MG63 (cell line): Measurements from ENCODE around the gene ACKR2. TPM values are rescaled to one million over a fixed set of nuclear protein-coding genes. Genes with fewer than 3 reads are reported as not detected.
A peak's percentile ranks its signal among the peaks of the same experiment; 100 is the strongest.
"Not testable (repeated sequence)": the region's sequence is repeated elsewhere in the genome, so short reads cannot be mapped to it uniquely, and the experiment has no call there.

Source experiments
- DNase-seq: peaks from one replicate; pipeline ENCODE4 v3.0.0-alpha.2; 2020
- H3K27me3 ChIP-seq: fragments of 250-450 bp; sonication (Bioruptor Pico); 2 replicates; pipeline ENCODE4 v1.5.1; 2020; ENCODE audit warnings: mild to moderate bottlenecking, moderate library complexity
- H3K36me3 ChIP-seq: fragments of 250-450 bp; sonication (Bioruptor Pico); 2 replicates; pipeline ENCODE4 v1.5.1; 2020; ENCODE audit warnings: mild to moderate bottlenecking, moderate library complexity
- H3K4me3 ChIP-seq: fragments of 250-450 bp; sonication (Bioruptor Pico); 2 replicates; pipeline ENCODE4 v1.5.1; 2020; ENCODE audit warnings: mild to moderate bottlenecking, moderate library complexity
- H3K9me3 ChIP-seq: fragments of 250-450 bp; sonication (Bioruptor Pico); 2 replicates; pipeline ENCODE4 v1.5.1; 2020; ENCODE audit warnings: mild to moderate bottlenecking, moderate library complexity
- total RNA-seq: library from RNA; depleted of rRNA; stranded (reverse); fragments of >200 nt; shearing (Covaris generic); gene quantifications from 2 replicates; pipeline ENCODE4 v1.2.3, GENCODE V29; 2014; ENCODE audit warnings: low replicate concordance

The ACKR2 gene
- total RNA-seq, 1 experiment from 2014 or later, result not detected

- H3K9me3 ChIP-seq, result no peaks in the 10 kb centered on the region
- DNase-seq, result no peak
- H3K36me3 ChIP-seq, result peaks cover 7% of the 10 kb centered on the region
- no peaks in the 10 kb centered on the region for H3K27me3 ChIP-seq
- no peak overlapping the region for H3K4me3 ChIP-seq
These were observed 13.5 kb upstream of the ACKR2 start for GRCh38 chr3:42795621-42796181.

DNA sequence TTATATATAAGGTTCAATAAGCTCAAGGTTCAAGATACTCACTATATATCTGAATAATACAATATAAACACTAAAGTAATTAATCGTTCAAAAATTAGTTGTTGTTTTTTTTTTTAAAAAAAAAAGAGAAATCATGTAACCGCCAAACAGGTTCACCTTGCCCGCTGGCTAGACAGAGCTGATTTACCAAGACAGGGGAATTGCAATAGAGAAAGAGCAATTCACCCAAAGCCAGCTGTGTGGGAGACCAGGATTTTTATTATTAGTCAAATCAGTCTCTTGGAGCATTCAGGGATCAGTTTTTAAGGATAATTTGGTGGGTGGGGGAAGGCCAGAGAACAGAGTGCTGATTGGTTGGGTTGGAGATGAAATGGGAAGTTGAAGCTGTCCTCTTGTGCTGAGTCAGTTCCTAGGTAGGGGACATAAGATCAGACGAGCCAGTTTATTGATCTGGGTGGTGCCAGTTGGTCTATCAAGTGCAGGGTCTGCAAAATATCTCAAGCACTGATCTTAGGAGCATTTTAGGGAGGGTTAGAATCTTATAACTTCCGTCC is 12.8 kb upstream of the ACKR2 start:
- H3K9me3 ChIP-seq, result no peaks in the 10 kb centered on the region
- H3K36me3 ChIP-seq, result peaks cover 7% of the 10 kb centered on the region
- DNase-seq, result no peak
- H3K27me3 ChIP-seq, result no peaks in the 10 kb centered on the region
- no peak overlapping the region for H3K4me3 ChIP-seq

DNA sequence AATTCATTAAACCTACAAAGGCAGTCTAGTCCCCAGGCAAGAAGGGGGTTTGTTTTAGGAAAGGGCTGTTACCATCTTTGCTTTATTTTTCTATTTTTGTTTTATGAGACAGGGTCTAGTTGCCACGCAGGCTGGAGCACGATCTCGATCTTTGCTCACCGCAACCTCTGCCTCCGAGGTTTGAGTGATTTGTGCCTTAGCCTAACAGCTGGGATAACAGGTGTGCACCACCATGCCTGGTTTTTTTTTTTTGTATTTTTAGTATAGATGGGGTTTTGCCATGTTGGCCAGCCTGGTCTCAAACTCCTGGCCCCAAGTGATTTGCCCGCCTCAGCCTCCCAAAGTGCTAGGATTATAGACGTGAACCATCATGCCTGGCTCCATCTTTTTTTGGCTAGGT is 9.9 kb upstream of the ACKR2 start:
- no peak for DNase-seq
- Histone ChIP-seq H3K4me3 (no peak overlapping the region), H3K36me3 (peaks cover 3% of the 10 kb centered on the region), H3K27me3 (no peaks in the 10 kb centered on the region), H3K9me3 (no peaks in the 10 kb centered on the region)

DNA sequence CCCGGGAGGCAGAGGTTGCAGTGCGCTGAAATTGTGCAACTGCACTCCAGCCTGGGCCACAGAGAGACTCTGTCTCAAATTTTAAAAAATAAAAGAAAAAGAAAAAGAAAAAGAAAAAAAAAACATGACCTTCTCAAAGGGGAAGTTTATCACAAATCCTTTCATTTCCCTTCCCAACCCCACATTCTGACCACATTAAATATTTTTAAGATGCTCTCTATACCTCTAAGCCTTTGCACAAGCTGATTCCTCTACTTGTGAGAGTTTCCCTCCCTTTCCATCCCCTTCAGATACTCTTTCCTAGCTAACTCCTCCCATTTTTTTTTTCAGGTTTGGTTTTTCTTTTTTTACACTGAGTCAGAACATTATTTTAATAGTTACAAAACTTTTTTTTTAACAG is 9.0 kb upstream of the ACKR2 start:
- no peak for DNase-seq
- peaks cover 3% of the 10 kb centered on the region for H3K36me3 ChIP-seq

DNA sequence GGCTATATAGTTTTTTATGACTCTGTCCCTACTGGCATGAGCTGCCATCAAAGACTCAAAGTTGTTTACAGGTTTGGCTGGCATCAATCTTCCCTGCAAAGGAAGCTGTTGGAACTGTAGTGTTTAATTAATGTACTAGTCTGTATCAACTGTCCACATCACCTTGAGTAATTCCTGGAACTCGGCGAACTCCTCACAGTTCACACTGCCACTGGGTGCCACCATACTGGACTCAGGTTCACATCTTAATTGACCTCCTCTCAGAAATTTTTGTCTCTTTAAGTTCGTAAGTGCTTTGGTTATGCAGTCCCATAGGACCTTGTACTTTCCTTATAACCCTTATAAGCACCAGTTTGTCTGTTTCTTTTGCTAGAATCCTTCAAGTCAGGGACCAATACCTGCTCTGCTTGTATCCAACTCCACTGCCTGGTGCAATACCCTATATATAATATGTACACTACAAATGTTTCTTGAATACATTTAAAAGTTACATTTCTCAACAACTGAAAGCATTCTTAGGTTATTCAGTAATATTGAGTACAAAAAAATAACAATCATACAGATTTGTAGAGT is 8.1 kb upstream of the ACKR2 start:
- no peak for DNase-seq
- Histone ChIP-seq H3K36me3 (peaks cover 3% of the 10 kb centered on the region), H3K4me3 (no peak overlapping the region), H3K27me3 (no peaks in the 10 kb centered on the region), H3K9me3 (no peaks in the 10 kb centered on the region)

More for the DNA sequence above, 9.0 kb upstream of the ACKR2 start:
- H3K4me3 ChIP-seq, result no peak overlapping the region
- H3K9me3 ChIP-seq, result no peaks in the 10 kb centered on the region
- H3K27me3 ChIP-seq, result no peaks in the 10 kb centered on the region

GRCh38 chr3:42801784-42802183 is 7.5 kb upstream of the ACKR2 start:
- no peak for DNase-seq
- Histone ChIP-seq H3K36me3 (peaks cover 3% of the 10 kb centered on the region), H3K9me3 (no peaks in the 10 kb centered on the region), H3K4me3 (no peak overlapping the region), H3K27me3 (no peaks in the 10 kb centered on the region)

DNA sequence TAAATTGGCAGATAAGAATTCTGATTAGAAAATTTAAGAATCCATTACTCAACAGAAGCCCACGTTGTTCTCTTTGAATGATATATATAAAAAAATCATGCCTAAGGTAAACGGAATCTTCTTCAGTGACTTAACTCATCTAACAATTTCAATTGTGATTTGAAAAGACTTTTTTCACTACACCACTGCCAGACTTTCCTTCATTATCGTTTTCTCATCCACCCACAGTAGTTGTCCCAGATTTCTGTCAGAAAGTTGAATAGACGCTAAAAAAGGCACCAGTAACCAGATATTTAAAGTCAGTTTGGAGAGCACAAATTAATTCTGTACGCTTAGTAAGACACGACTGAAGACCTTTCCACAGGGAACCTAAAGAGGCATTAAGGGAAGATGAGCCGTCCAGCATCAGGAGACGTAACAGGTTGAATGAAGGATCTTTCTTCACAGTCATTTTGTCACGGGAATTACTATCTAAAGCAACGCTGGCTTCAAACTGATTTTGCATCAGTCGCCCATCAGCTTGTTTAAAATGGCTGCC is 6.3 kb upstream of the ACKR2 start:
- peaks cover 3% of the 10 kb centered on the region for H3K36me3 ChIP-seq
- no peaks in the 10 kb centered on the region for H3K9me3 ChIP-seq
- no peak for DNase-seq
- H3K27me3 ChIP-seq, result no peaks in the 10 kb centered on the region
- H3K4me3 ChIP-seq, result peak overlapping the region; percentile 75

- no peaks in the 10 kb centered on the region for H3K27me3 ChIP-seq
- H3K9me3 ChIP-seq, result no peaks in the 10 kb centered on the region
- H3K36me3 ChIP-seq, result peaks cover 3% of the 10 kb centered on the region
- H3K4me3 ChIP-seq, result peak overlapping the region; percentile 75
- DNase-seq, result peak; percentile 16
These were observed 5.7 kb upstream of the ACKR2 start for GRCh38 chr3:42803414-42804105.

GRCh38 chr3:42804106-42804830 is 5.0 kb upstream of the ACKR2 start, which contains the start of gene HIGD1A:
Gene HIGD1A (minus strand): TSS chr3:42804490. CDS start chr3:42794253, 10,237 bp downstream.
- H3K9me3 ChIP-seq, result no peaks in the 10 kb centered on the region
- H3K4me3 ChIP-seq, result peak within 1 kb of the TSS; percentile 75
- peak; percentile 92 for DNase-seq
- no peaks in the 10 kb centered on the region for H3K27me3 ChIP-seq
- peaks cover 3% of the 10 kb centered on the region for H3K36me3 ChIP-seq

GRCh38 chr3:42804831-42805132 is 4.5 kb upstream of the ACKR2 start:
- peak overlapping the region; percentile 75 for H3K4me3 ChIP-seq
- no peaks in the 10 kb centered on the region for H3K27me3 ChIP-seq
- DNase-seq, result no peak
- H3K9me3 ChIP-seq, result no peaks in the 10 kb centered on the region
- peaks cover under 1% of the 10 kb centered on the region for H3K36me3 ChIP-seq

DNA sequence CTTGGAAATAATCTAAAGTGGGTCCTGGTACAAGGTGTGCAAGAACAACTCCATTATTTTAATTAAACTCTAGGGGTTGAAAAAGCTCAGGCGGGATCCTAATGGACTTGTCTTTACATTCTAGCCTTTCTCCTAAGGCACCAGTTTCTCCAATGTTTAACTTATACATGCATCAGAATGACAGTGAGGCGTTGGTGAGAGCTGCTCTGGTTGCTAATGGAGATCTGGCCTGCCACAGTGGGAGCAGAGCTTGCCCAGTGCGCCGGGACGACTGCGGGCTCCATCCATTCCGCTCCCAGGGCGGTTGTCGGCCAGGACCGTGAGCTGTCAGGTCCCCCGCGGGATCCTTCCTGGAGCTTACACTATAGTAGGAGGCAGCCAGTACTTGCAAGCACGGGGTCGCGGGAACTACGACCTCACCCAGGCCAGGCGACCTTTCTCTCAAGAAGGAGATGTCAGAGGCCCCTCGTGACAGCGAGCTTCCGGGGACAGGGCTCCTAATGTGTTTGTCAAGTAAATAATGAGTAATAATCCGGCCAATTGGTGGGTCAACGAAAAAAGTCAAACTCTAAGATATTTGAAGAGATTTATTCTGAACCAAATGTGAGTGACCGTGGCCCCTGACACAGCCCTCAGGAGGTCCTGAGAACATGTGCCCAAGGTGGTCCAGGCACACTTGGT is 4.0 kb upstream of the ACKR2 start:
- no peaks in the 10 kb centered on the region; the same call in 1 of the 2 replicates for H3K36me3 ChIP-seq
- no peaks in the 10 kb centered on the region for H3K27me3 ChIP-seq
- DNase-seq, result no peak
- H3K4me3 ChIP-seq, result peak overlapping the region; percentile 75
- no peaks in the 10 kb centered on the region for H3K9me3 ChIP-seq

- no peaks in the 10 kb centered on the region for H3K9me3 ChIP-seq
- H3K36me3 ChIP-seq, result no peaks in the 10 kb centered on the region
- no peak for DNase-seq
- no peak overlapping the region for H3K4me3 ChIP-seq
- H3K27me3 ChIP-seq, result no peaks in the 10 kb centered on the region
These were observed 1.3 kb upstream of the ACKR2 start for GRCh38 chr3:42807929-42808328.

- DNase-seq, H3K36me3 ChIP-seq, H3K4me3 ChIP-seq, H3K27me3 ChIP-seq, H3K9me3 ChIP-seq: not testable (repeated sequence)
These were observed 1.5 kb downstream of the ACKR2 start for GRCh38 chr3:42810706-42811105.

DNA sequence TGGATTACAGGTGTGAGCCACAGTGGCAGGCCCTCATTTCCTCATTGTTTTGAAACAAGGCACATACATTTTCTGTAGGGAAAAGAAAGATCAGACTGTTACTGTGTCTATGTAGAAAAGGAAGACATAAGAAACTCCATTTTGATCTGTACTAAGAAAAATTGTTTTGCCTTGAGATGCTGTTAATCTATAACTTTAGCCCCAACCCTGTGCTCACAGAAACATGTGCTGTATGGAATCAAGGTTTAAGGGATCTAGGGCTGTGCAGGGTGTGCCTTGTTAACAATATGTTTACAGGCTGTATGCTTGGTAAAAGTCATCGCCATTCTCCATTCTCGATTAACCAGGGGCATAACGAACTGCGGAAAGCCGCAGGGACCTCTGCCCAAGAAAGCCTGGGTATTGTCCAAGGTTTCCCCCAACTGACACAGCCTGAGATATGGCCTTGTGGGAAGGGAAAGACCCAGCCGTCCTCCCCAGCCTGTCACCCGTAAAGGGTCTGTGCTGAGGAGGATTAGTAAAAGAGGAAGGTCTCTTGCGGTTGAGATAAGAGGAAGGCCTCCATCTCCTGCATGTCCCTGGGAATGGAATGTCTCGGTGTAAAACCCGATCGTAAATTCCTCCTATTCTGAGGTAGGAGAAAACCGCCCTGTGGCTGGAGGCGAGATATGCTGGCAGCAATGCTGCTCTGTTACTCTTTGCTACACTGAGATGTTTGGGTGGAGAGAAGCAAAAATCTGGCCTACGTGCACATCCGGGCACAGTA is 2.1 kb downstream of the ACKR2 start:
- not testable (repeated sequence) for H3K4me3 ChIP-seq, H3K27me3 ChIP-seq, DNase-seq, H3K36me3 ChIP-seq, H3K9me3 ChIP-seq

- no peaks in the 10 kb centered on the region for H3K36me3 ChIP-seq
- no peak for DNase-seq
- no peaks in the 10 kb centered on the region for H3K9me3 ChIP-seq
- no peak overlapping the region for H3K4me3 ChIP-seq
- H3K27me3 ChIP-seq, result no peaks in the 10 kb centered on the region
These were observed 5.0 kb downstream of the ACKR2 start for GRCh38 chr3:42814246-42814645.
